NCI-H1048 (cell line): ENCODE results near the gene CD63.

Experiments used
- DNase-seq: peaks from one replicate; lab custom pipeline; 2025; lab: John Stamatoyannopoulos, UW

The CD63 gene

DNA sequence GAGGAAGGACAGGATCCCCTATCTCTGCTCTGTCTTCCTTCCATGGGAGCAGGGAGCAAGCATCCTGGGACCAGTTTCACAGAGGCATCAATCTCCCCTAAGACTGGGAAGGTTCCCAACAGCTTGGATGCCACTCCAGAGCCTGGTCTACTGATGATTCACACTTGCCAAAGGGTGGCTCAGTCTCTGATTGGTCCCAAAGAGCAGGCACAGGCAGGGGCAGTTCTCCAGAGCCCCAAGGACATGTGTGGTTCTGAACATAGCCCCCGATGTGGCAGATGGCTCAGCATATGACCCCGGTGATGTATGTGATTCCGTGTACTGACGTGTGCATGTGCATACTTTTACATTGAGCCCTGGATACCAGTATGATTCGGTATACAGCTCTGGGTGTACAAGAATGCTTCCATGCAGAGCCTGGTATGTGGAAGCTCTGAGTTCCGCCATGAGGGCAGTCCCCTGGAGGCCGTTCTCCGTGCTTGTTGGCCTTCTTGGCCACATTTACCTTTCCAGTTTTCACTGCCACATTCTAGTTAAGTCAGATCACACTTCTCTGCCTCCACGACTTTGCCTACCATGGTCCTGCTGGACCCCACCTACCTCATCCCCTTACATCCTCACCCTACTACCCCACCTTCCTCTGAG, 42.3 kb downstream of the CD63 start:
- DNase-seq = no peak

DNA sequence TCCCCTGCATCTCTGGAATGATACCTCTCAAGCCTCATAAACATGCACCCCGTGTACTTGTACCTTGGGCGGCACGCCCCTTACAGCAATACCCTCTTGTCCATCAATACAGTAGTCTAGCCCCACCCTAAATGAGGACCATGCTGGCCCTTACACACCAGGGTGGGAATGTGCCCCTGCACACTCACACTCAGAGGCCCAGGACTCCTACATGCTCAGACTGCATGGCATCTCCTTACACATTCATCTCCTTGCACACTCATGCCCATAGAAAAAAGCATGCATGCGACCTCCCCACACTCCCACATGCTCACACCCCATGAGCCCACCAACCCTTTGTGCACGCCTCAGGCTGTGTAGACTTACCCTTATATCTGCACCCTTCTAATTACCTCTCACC, 43.1 kb downstream of the CD63 start:
- no peak for DNase-seq

DNA sequence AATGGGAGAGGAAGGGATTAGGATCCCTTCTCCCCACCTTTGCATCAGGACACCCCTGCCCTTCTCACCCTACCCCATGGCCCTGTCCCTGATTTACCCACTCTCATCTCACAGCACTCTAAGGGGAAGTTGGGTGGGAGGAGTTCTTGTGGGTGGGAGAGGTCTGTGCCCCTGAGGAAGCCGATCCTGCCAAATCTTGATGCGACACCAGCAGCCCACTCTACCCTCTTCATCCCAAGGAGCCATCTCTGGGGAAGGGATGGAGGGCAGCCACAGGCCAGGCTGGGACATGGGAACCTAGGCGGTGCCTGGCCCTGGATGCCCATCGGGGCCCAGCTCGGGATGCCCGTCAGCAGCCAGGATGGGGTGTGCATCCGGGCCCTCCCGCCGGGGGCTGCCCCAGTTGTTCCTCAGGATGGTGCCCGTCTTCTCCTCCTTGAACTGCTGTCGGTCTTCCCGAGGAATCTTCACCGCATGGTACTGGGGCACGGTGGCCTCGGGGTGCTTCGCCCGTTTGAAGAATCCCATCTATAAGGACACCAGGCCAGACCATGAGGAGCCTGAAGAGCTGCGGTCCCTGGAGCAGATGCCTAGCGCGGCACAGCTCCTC, 43.9 kb downstream of the CD63 start:
- no peak for DNase-seq

- DNase-seq = no peak
Observed at GRCh38 chr12:55683676-55684075, 45.1 kb downstream of the CD63 start.

DNA sequence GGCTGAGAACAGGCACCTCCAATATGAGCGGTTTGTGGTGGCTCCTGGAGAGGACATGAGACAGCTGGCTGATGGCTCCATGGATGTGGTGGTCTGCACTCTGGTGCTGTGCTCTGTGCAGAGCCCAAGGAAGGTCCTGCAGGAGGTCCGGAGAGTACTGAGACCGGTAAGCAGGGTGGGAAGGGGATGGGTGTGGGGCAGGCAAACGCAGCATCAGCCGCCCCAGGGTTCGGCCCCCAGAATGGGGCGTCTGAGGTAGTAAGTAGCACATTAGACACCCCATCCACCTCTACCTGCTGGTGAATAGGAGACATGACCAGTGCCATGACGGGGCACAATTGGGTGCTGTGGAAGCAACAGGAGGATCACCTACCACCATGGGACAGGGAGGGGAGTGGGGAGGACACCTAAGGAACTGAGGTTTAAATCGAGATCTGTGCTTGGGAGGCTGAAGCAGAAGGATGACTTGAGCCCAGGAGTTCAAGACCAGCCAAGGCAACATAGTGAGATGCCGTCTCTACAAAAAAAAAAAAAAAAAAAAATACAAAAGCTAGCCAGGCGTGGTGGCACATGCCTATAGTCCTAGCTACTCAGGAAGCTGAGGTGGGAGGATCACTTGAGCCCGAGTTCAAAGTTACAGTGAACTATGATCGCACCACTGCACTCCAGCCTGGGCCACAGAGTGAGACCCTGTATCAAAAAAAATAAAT, 46.6 kb downstream of the CD63 start:
- DNase-seq = no peak

GRCh38 chr12:55681142-55682077, 47.4 kb downstream of the CD63 start:
- DNase-seq = no peak

DNA sequence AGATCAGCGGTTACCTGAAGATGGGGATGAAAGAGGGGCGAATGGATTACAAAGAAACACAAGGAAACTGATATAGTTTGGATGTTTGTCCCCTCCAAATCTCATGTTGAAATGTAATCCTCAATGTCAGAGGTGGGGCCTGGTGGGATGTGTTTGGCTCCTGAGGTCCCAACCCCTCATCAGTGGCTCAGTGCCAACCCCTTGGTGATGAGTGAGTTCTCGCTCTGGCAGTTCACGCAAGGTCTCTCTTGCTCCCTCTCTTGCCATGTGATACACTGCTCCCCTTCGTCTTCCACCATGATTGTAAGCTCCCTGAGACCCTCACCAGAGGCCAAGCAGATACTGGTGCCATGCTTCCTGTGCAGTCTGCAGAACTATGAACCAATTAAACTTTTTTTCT, 49.1 kb downstream of the CD63 start:
- DNase-seq = no peak

DNA sequence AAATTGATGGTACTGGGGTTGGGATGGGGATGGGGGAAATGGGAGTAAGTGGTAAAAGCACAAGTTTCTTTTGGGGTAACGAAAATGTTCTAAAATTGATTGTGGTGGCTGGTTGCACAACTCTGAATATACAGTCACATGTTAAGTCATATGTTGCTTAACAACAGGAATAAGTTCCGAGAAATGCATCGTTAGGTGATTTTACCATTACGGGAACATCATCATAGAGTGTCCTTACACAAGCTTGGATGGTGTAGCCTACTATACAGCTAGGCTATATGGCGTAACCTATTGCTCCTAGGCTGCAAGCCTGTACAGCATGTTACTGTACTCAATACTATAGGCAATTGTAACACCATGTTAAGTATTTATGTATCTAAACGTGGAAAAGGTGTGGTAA, 52.1 kb downstream of the CD63 start:
- DNase-seq = no peak

DNA sequence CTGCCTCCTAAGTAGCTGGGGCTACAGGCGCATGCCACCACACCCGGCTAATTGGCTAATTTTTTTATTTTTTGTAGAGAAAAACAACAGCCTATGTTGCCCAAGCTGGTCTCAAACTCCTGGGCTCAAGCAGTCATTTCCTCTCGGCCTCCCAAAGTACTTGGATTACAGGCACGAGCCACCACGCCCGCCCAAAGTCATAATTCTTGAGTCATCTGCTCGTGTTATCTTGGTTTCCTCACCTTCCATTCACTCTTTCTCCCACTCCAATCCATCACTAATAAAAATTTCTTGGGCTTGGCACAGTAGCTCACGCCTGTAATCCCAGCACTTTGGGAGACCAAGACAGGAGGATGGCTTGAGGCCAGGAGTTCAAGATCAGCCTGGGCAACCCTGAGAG, 53.1 kb downstream of the CD63 start:
- no peak for DNase-seq
